Activated T-helper 1 cell treated with anti-CD3 and anti-CD28 coated beads, Interleukin-2, amount 50 U/mL, for 16 hours (primary cell): ENCODE measurements around the gene ITGB4.
A peak's percentile ranks its signal among the peaks of the same experiment; 100 is the strongest.

Source experiments
- DNase-seq, 2 donors: peaks; one replicate each; pipeline ENCODE4 v3.0.0-alpha.2; 2020; ENCODE audit warnings: low read depth in 1 of 2, low spot score in 1 of 2

ITGB4 gene

GRCh38 chr17:75731086-75731715, 9.9 kb downstream of the ITGB4 start:
- DNase-seq, result no peak

- no peak for DNase-seq
Observed at GRCh38 chr17:75731716-75732498, 10.6 kb downstream of the ITGB4 start.

- DNase-seq, result no peak
Observed at GRCh38 chr17:75733471-75733870, 12.2 kb downstream of the ITGB4 start.

- no peak for DNase-seq
Observed at GRCh38 chr17:75734674-75735294, 13.5 kb downstream of the ITGB4 start.

- DNase-seq, result no peak
Observed at GRCh38 chr17:75736173-75736835, 15.0 kb downstream of the ITGB4 start.

GRCh38 chr17:75737133-75737962, 16.1 kb downstream of the ITGB4 start:
- DNase-seq, result no peak

- DNase-seq, result no peak
Observed at GRCh38 chr17:75738218-75738802, 17.1 kb downstream of the ITGB4 start.

GRCh38 chr17:75739174-75739573, 17.9 kb downstream of the ITGB4 start:
- no peak for DNase-seq

- no peak for DNase-seq
Observed at GRCh38 chr17:75739801-75740200, 18.5 kb downstream of the ITGB4 start.

GRCh38 chr17:75740215-75740614, 19.0 kb downstream of the ITGB4 start:
- no peak for DNase-seq

GRCh38 chr17:75740631-75741077, 19.4 kb downstream of the ITGB4 start:
- no peak for DNase-seq

GRCh38 chr17:75742337-75742736, 21.1 kb downstream of the ITGB4 start:
- DNase-seq, result no peak

GRCh38 chr17:75743625-75744206, 22.5 kb downstream of the ITGB4 start:
- DNase-seq, result no peak

- DNase-seq, result no peak
Observed at GRCh38 chr17:75748706-75749105, 27.4 kb downstream of the ITGB4 start.

- peak; percentile 82 to 89 for DNase-seq
Observed at GRCh38 chr17:75749545-75750389, 28.5 kb downstream of the ITGB4 start.

GRCh38 chr17:75750661-75751423, 29.6 kb downstream of the ITGB4 start:
- no peak for DNase-seq

GRCh38 chr17:75751676-75752404, 30.6 kb downstream of the ITGB4 start:
- DNase-seq, result no peak

- DNase-seq, result no peak
Observed at GRCh38 chr17:75752405-75752709, 31.1 kb downstream of the ITGB4 start.
